Karpas-422 (cell line): ENCODE measurements around the gene ADAMTS20. TPM values are rescaled to one million over a fixed set of nuclear protein-coding genes. Genes with fewer than 3 reads are reported as not detected.

Experiments used
- total RNA-seq: library from RNA; depleted of rRNA; stranded (reverse); fragments of >200 nt; shearing (Covaris generic); gene quantifications from 2 replicates; pipeline ENCODE4 v1.2.3, GENCODE V29; 2014; ENCODE audit warnings: low replicate concordance; rRNA removed

ADAMTS20 gene
- total RNA-seq, 1 experiment from 2014 or later, result not detected

Other genes starting within 250 kb of the ADAMTS20 start
- 9.9 and 32.2 TPM in 2 replicates for gene PUS7L, start 206.6 kb upstream of the ADAMTS20 start, total RNA-seq
- 31.0 and 53.6 TPM in 2 replicates for gene IRAK4, start 206.7 kb upstream of the ADAMTS20 start, total RNA-seq